Osteoblast (primary cell): ENCODE measurements around the gene PRDX3. TPM values are rescaled to one million over a fixed set of nuclear protein-coding genes. Genes with fewer than 3 reads are reported as not detected.
"Not testable (repeated sequence)": the region's sequence is repeated elsewhere in the genome, so short reads cannot be mapped to it uniquely, and the experiment has no call there.

Experiments
- DNase-seq: peaks from one replicate; pipeline ENCODE4 v3.0.0; 2011; ENCODE audit warnings: low spot score, mixed read lengths; ENCODE audit not compliant: insufficient read length; ENCODE audit errors: missing footprints
- H2AFZ ChIP-seq: 2 replicates; pipeline ENCODE4 v1.6.0; 2011; ENCODE audit warnings: mild to moderate bottlenecking, low read length
- H3K27ac ChIP-seq: 2 replicates; pipeline ENCODE4 v1.5.1; 2011; ENCODE audit warnings: mild to moderate bottlenecking, low read depth, low read length, moderate library complexity
- H3K27me3 ChIP-seq: 2 replicates; pipeline ENCODE4 v1.6.0; 2012; ENCODE audit warnings: mild to moderate bottlenecking, control low read depth, inconsistent platforms, low read length, moderate library complexity; ENCODE audit not compliant: insufficient read depth
- H3K36me3 ChIP-seq: 2 replicates; pipeline ENCODE4 v1.5.1; 2011; ENCODE audit warnings: mild to moderate bottlenecking, low read length, control low read depth, moderate library complexity; ENCODE audit not compliant: insufficient read depth
- H3K4me1 ChIP-seq: 2 replicates; pipeline ENCODE4 v1.5.1; 2011; ENCODE audit warnings: mild to moderate bottlenecking, low read length, control low read depth, moderate library complexity; ENCODE audit not compliant: insufficient read depth
- H3K4me2 ChIP-seq: 2 replicates; pipeline ENCODE4 v1.6.0; 2011; ENCODE audit warnings: mild to moderate bottlenecking, low read length; ENCODE audit not compliant: insufficient read depth
- H3K4me3 ChIP-seq: fragments of 200-600 bp; sonication (generic); 3 replicates; pipeline ENCODE4 v1.5.1; 2012; ENCODE audit warnings: mild to moderate bottlenecking, low read length, inconsistent platforms; ENCODE audit not compliant: insufficient read depth
- H3K79me2 ChIP-seq: 2 replicates; pipeline ENCODE4 v1.6.0; 2012; ENCODE audit warnings: mild to moderate bottlenecking, low read length, control low read depth, inconsistent platforms; ENCODE audit not compliant: insufficient read depth
- H3K9me3 ChIP-seq: 2 replicates; pipeline ENCODE4 v1.5.1; 2011; ENCODE audit warnings: low read depth, low read length, control low read depth
- H4K20me1 ChIP-seq: 2 replicates; pipeline ENCODE4 v1.6.0; 2012; ENCODE audit warnings: mild to moderate bottlenecking, low read length, control low read depth; ENCODE audit not compliant: insufficient read depth
- CTCF ChIP-seq: IDR thresholded peaks from 2 replicates; pipeline ENCODE4 v1.5.1; 2011; ENCODE audit warnings: mild to moderate bottlenecking, low read depth, low read length, moderate library complexity; ENCODE audit errors: extremely low read depth
- total RNA-seq: library from RNA; depleted of rRNA; stranded (reverse); fragments of >200 nt; gene quantifications from 2 replicates; pipeline ENCODE4 v1.2.3, GENCODE V29; 2012

The PRDX3 gene
- total RNA-seq, 1 donor = 119 TPM

DNA sequence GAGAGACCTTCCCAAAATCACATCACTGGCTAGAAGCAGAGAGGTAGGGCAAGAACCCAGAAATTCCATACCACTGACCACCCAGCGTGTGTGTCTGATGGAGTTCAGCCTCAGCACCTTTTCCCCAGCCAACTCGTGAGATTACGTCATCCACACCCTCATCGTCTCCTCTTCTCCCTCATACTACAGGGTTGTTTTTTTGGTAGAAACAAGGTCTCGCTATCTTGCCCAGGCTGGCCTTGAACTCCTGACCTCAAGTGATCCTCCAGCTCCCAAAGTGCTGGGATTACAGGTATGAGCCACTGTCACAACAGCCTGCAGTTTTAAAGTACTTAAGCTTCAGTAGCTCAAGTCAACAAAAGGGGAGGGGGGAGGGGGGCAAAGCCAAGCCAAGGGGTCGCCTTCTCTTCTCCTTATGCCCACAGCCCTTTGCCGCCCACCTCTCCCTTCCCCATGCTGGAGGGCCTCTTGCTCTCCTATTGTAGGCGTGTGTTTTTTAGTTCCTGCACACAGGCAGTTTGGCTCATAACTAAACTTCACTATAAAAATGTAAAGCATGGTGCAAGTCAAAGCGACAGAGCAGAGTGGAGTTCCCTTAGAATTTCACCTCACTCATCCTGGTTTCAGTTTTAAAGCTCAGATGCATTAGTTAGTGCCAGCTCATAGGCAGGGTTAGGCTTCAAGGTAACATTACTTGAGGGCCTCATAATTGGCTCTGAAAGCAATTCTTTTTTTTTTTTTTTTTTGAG, 5.2 kb upstream of the PRDX3 start:
- Histone ChIP-seq H3K4me3 (no peak overlapping the region), H3K79me2 (no peaks in the 10 kb centered on the region), H3K27me3 (no peaks in the 10 kb centered on the region), H3K4me1 (peaks cover 4% of the 10 kb centered on the region), H3K27ac (no peak overlapping the region), H3K9me3 (no peaks in the 10 kb centered on the region), H3K36me3 (no peaks in the 10 kb centered on the region), H2AFZ (no peak overlapping the region), H4K20me1 (no peaks in the 10 kb centered on the region), H3K4me2 (no peak overlapping the region)
- no peak for DNase-seq
- TF ChIP-seq CTCF = no peak

DNA sequence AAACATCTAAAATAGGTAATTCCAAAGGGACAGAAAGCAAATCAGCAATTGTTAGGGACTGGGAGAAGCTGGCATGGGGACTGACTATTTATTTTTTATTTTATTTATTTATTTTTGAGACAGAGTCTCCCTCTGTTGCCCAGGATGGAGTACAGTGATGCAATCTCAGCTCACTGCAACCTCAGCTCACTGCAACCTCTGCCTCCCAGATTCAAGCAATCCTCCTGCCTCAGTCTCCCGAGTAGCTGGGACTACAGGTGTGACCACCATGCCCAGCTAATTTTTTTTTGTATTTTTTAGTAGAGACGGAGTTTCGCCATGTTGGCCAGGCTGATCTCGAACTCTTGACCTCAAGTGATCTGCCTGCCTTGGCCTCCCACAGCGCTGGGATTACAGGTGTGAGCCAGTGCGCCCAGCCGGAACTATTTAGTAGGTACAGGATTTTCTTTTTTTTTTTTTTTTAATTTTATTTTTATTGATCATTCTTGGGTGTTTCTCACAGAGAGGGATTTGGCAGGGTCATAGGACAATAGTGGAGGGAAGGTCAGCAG, 2.3 kb upstream of the PRDX3 start:
- not testable (repeated sequence) for H4K20me1 ChIP-seq

DNA sequence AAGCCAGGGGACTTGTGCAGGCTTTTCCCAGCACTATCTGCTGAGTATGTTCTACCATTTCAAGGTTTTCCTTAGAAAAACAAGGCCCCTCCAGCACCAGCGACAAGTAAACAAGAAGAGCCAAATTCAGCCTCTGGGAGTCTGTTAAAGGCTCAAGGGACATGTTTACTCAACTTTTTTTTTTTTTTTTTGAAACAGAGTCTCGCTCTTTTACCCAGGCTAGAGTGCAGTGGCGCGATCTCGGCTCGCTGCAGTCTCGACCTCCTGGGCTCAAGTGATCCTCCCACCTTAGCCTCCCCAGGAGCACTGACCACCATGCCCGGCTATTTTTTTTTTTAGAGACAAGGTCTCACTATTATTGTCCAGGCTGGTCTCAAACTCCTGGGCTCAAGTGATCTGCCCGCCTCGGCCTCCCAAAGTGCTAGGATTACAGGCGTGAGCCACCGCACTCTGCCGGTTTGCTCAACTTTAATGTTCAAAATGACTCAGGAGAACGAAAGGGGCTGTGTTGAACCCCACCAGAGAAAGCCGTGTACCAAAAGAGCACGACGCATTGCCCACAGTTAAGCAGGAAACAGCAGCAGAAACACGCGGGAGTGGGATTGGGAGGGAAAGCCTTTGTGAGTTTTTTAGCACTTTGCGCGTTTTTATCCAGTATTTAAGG, 772 bp downstream of the PRDX3 start:
- H3K4me3 ChIP-seq = peak overlapping the region; percentile 90
- H3K4me1 ChIP-seq = peaks cover 8% of the 10 kb centered on the region
- no peaks in the 10 kb centered on the region for H3K9me3 ChIP-seq
- H3K36me3 ChIP-seq = peaks cover 16% of the 10 kb centered on the region
- TF ChIP-seq CTCF = no peak
- peak overlapping the region; percentile 99 for H3K4me2 ChIP-seq
- H3K79me2 ChIP-seq = peaks cover 43% of the 10 kb centered on the region
- H4K20me1 ChIP-seq = peaks cover 5% of the 10 kb centered on the region
- no peak for DNase-seq
- peak overlapping the region; percentile 98 for H2AFZ ChIP-seq
- peak overlapping the region; percentile 93 for H3K27ac ChIP-seq
- H3K27me3 ChIP-seq = no peaks in the 10 kb centered on the region

More for the DNA sequence above, 2.3 kb upstream of the PRDX3 start:
- H3K9me3 ChIP-seq, H3K4me1 ChIP-seq, H3K4me3 ChIP-seq, H3K4me2 ChIP-seq, H3K27me3 ChIP-seq, H3K36me3 ChIP-seq, DNase-seq, H3K27ac ChIP-seq, H2AFZ ChIP-seq: not testable (repeated sequence)
- H3K79me2 ChIP-seq = peaks cover 25% of the 10 kb centered on the region

GRCh38 chr10:119176166-119176565, 2.4 kb downstream of the PRDX3 start:
- Histone ChIP-seq H4K20me1 (peaks cover 5% of the 10 kb centered on the region), H3K36me3 (peaks cover 30% of the 10 kb centered on the region), H3K4me3 (no peak overlapping the region), H3K27me3 (no peaks in the 10 kb centered on the region), H3K9me3 (no peaks in the 10 kb centered on the region), H3K4me1 (peaks cover 13% of the 10 kb centered on the region), H3K79me2 (peaks cover 51% of the 10 kb centered on the region), H2AFZ (no peak overlapping the region), H3K27ac (peak overlapping the region; percentile 13), H3K4me2 (no peak overlapping the region)
- DNase-seq = no peak
- no peak for TF ChIP-seq CTCF
